Epithelial cell of esophagus (primary cell): ENCODE data around the gene FKBP10.

Source experiments
- DNase-seq: peaks from one replicate; pipeline ENCODE4 v3.0.0; 2010; ENCODE audit warnings: low read depth
- H3K4me3 ChIP-seq: 2 replicates; pipeline ENCODE4 v1.5.1; 2011; ENCODE audit warnings: mild to moderate bottlenecking, low read length, control low read depth
- CTCF ChIP-seq: IDR thresholded peaks from 2 replicates; pipeline ENCODE4 v1.5.1; 2011; ENCODE audit warnings: low read depth, mild to moderate bottlenecking, low read length, control low read depth, inconsistent platforms; ENCODE audit not compliant: insufficient read depth; ENCODE audit errors: missing control alignments

The FKBP10 gene

GRCh38 chr17:41769985-41770384 is 42.8 kb upstream of the FKBP10 start:
- no peak for DNase-seq
- H3K4me3 ChIP-seq = no peak overlapping the region
- TF ChIP-seq CTCF = no peak

GRCh38 chr17:41771389-41772206 is 41.2 kb upstream of the FKBP10 start:
- no peak for TF ChIP-seq CTCF
- H3K4me3 ChIP-seq = peak overlapping the region; percentile 14
- no peak for DNase-seq

- H3K4me3 ChIP-seq = peak overlapping the region; percentile 20
- TF ChIP-seq CTCF = no peak
- DNase-seq = peak; percentile 91
Observed at GRCh38 chr17:41772218-41772585, 40.6 kb upstream of the FKBP10 start.

- no peak for TF ChIP-seq CTCF
- H3K4me3 ChIP-seq = peak overlapping the region; percentile 20
- no peak for DNase-seq
Observed at GRCh38 chr17:41772586-41773189, 40.1 kb upstream of the FKBP10 start.

- TF ChIP-seq CTCF = no peak
- peak overlapping the region; percentile 20 for H3K4me3 ChIP-seq
- peak; percentile 99 for DNase-seq
Observed at GRCh38 chr17:41773190-41773588, 39.6 kb upstream of the FKBP10 start.

- DNase-seq = peak; percentile 77
- TF ChIP-seq CTCF = no peak
- H3K4me3 ChIP-seq = peak overlapping the region; percentile 9
Observed at GRCh38 chr17:41773731-41774193, 39.0 kb upstream of the FKBP10 start.
